Activated CD4-positive, alpha-beta T cell treated with anti-CD3 and anti-CD28 coated beads, Interleukin-2, amount 10 ng/mL, durations not matched to agents 7 days and 5 days (primary cell): ENCODE measurements around the gene NAP1L5. TPM values are rescaled to one million over a fixed set of nuclear protein-coding genes. Genes with fewer than 3 reads are reported as not detected.

Experiments
- CTCF ChIA-PET: fragments of 350-600 bp; sonication (Branson Sonifier 250); formaldehyde crosslinking; loops from one replicate; lab custom pipeline; 2021; ENCODE audit warnings: antibody characterized with exemption; lab: Charles Lee
- POLR2A ChIA-PET: fragments of 350-600 bp; sonication (Branson Sonifier 250); formaldehyde crosslinking; loops from one replicate; lab custom pipeline; 2021; ENCODE audit warnings: antibody characterized with exemption; lab: Charles Lee
- DNase-seq: peaks from one replicate; pipeline ENCODE4 v3.0.0-alpha.2; 2020
- H3K27ac Mint-ChIP-seq: one replicate; pipeline ENCODE4 v1.8.0; 2021; ENCODE audit warnings: mild to moderate bottlenecking, moderate library complexity, mixed read lengths
- H3K27me3 Mint-ChIP-seq: one replicate; pipeline ENCODE4 v1.8.0; 2021; ENCODE audit warnings: mixed read lengths
- H3K36me3 Mint-ChIP-seq: one replicate; pipeline ENCODE4 v1.8.0; 2021; ENCODE audit warnings: low read depth, mixed read lengths
- H3K4me1 Mint-ChIP-seq: one replicate; pipeline ENCODE4 v1.8.0; 2021; ENCODE audit warnings: mixed read lengths
- H3K4me3 Mint-ChIP-seq: one replicate; pipeline ENCODE4 v1.8.0; 2021; ENCODE audit warnings: mild to moderate bottlenecking, moderate library complexity, mixed read lengths
- H3K9me3 Mint-ChIP-seq: one replicate; pipeline ENCODE4 v1.8.0; 2021; ENCODE audit warnings: mixed read lengths
- total RNA-seq, 2 experiments: library from RNA; stranded (reverse); gene quantifications; one replicate each; pipeline ENCODE4 v1.2.3, GENCODE V29; 2021

The NAP1L5 gene
- total RNA-seq, 2 experiments from 2014 or later = 3.7 to 4.3 TPM

- ChIA-PET POLR2A (no interaction called here), CTCF (no interaction called here)
- no peak overlapping the region for H3K4me3 Mint-ChIP-seq
- peaks cover 12% of the 10 kb centered on the region for H3K4me1 Mint-ChIP-seq
- H3K27ac Mint-ChIP-seq = no peak overlapping the region
- H3K9me3 Mint-ChIP-seq = no peaks in the 10 kb centered on the region
- no peaks in the 10 kb centered on the region for H3K27me3 Mint-ChIP-seq
- H3K36me3 Mint-ChIP-seq = peaks cover 9% of the 10 kb centered on the region
- DNase-seq = no peak
These were observed 47.9 kb downstream of the NAP1L5 start for GRCh38 chr4:88649716-88650115.

GRCh38 chr4:88646528-88647280 lies 50.9 kb downstream of the NAP1L5 start:
- peaks cover 3% of the 10 kb centered on the region for H3K36me3 Mint-ChIP-seq
- DNase-seq = no peak
- ChIA-PET CTCF (interaction anchor here (1.5 kb wide), 1 partner anchor 10 kb away, joined by 4 read pairs; no protein-coding TSS in a partner anchor), POLR2A (no interaction called here)
- no peaks in the 10 kb centered on the region for H3K27me3 Mint-ChIP-seq
- H3K9me3 Mint-ChIP-seq = peaks cover 6% of the 10 kb centered on the region
- no peak overlapping the region for H3K4me3 Mint-ChIP-seq
- peaks cover 4% of the 10 kb centered on the region for H3K4me1 Mint-ChIP-seq
- H3K27ac Mint-ChIP-seq = no peak overlapping the region

- Mint-ChIP-seq H3K36me3 (peaks cover 3% of the 10 kb centered on the region), H3K4me3 (no peak overlapping the region), H3K27me3 (no peaks in the 10 kb centered on the region), H3K27ac (no peak overlapping the region), H3K4me1 (peaks cover 4% of the 10 kb centered on the region), H3K9me3 (peaks cover 6% of the 10 kb centered on the region)
- ChIA-PET POLR2A (no interaction called here), CTCF (interaction anchor here (1.5 kb wide), 1 partner anchor 9 kb away, joined by 4 read pairs; no protein-coding TSS in a partner anchor)
- no peak for DNase-seq
These were observed 51.6 kb downstream of the NAP1L5 start for GRCh38 chr4:88645994-88646393.

Other genes starting within 250 kb of the NAP1L5 start
- gene HERC5, start 240.7 kb downstream of the NAP1L5 start, total RNA-seq = 10 to 100 TPM; 47.8 to 49.2 TPM
- gene PYURF, start 174.1 kb downstream of the NAP1L5 start, total RNA-seq = 10 to 100 TPM; 37.0 to 47.5 TPM
- 10 to 100 TPM; 28.1 to 33.3 TPM for gene HERC3, start 105.3 kb downstream of the NAP1L5 start, total RNA-seq